Stomach (tissue), 9 donors: Measurements from ENCODE around the gene CCDC167. TPM values are rescaled to one million over a fixed set of nuclear protein-coding genes. Genes with fewer than 3 reads are reported as not detected.

Experiments used
- DNase-seq, 2 donors: peaks; one replicate each; pipeline versions ENCODE4 v3.0.0 to v3.0.0-alpha.2; 2013 to 2019
- H3K27ac ChIP-seq, 5 donors: fragments of 200-600 bp in 4 of 5; sonication (generic) in 4 of 5; one replicate each; pipeline ENCODE4 v1.5.1; 2013 to 2019; ENCODE audit warnings: mild to moderate bottlenecking in 1 of 5, moderate library complexity in 1 of 5
- H3K27me3 ChIP-seq, 3 donors: fragments of 200-600 bp; sonication (generic); one replicate each; pipeline ENCODE4 v1.5.1; 2017 to 2019; ENCODE audit warnings: mixed run types in 1 of 3
- H3K36me3 ChIP-seq, 4 donors: fragments of 200-600 bp; sonication (generic); 1 replicate in 3 of 4; 2 replicates in 1 of 4; pipeline ENCODE4 v1.5.1; 2016 to 2019
- H3K4me1 ChIP-seq, 4 donors: fragments of 200-600 bp; sonication (generic); one replicate each; pipeline ENCODE4 v1.5.1; 2016 to 2019
- H3K4me3 ChIP-seq, 4 donors: fragments of 200-600 bp; sonication (generic) in 3 of 4; one replicate each; pipeline ENCODE4 v1.5.1; 2016 to 2019; ENCODE audit warnings: mild to moderate bottlenecking in 1 of 4
- H3K9me3 ChIP-seq, 4 donors: fragments of 200-600 bp; sonication (generic); one replicate each; pipeline ENCODE4 v1.5.1; 2016 to 2019
- EP300 ChIP-seq: sonication (generic); formaldehyde crosslinking; IDR thresholded peaks from one replicate; pipeline ENCODE4 v1.6.1; 2017; ENCODE audit warnings: antibody characterized with exemption
- POLR2A ChIP-seq, 4 donors: fragments of 450-650 bp; IDR thresholded peaks; one replicate each; pipeline ENCODE4 v1.6.1; 2016; ENCODE audit warnings: antibody characterized with exemption in 4 of 4, control low read depth in 2 of 4, mild to moderate bottlenecking in 1 of 4, moderate library complexity in 1 of 4
- POLR2AphosphoS5 ChIP-seq, 3 donors: sonication (generic); formaldehyde crosslinking; IDR thresholded peaks; one replicate each; pipeline ENCODE4 v1.6.1; 2016; ENCODE audit warnings: antibody characterized with exemption in 3 of 3
- WGBS, 5 donors: extraction: QIAGEN DNeasy Blood & Tissue Kit in 3 of 5; methylation state at CpG; one replicate each; pipeline versions ENCODE4 v1.1.5 to v1.1.7; 2013 to 2018; 5-methylcytosine and 5-hydroxymethylcytosine counted together
- intact Hi-C: fragments of 100-400 bp; cut with DNase I; formaldehyde crosslinking; loops from one replicate; pipeline ENCODE4 v1.15.1; 2023; ENCODE audit warnings: low total_unique reads
- polyA plus RNA-seq, 3 donors: library from polyadenylated mRNA; stranded (reverse); fragments of 200-250 nt; gene quantifications; one replicate each; pipeline ENCODE4 v1.2.3, GENCODE V29; 2013
- total RNA-seq, 5 donors: library from RNA; depleted of rRNA; stranded (reverse); fragments of >200 nt; gene quantifications; one replicate each; pipeline versions ENCODE4 v1.1.0 to v1.2.3, GENCODE V29; 2014 to 2016
- TF ChIP-seq, protein P1 (sequence below), 7 experiments: fragments of 450-650 bp in 4 of 7; fragments of 200-600 bp in 3 of 7; sonication (generic) in 3 of 7; IDR thresholded peaks; one replicate each; pipeline ENCODE4 v1.5.1; 2016 to 2019; ENCODE audit warnings: antibody characterized with exemption in 7 of 7, control low read depth in 2 of 7, mild to moderate bottlenecking in 1 of 7
- donor health status: healthy with polysubstance abuse.
- donor health status: Bipolar disorder and iron deficiency.
- donor health status: healthy.

CCDC167 gene
- total and polyA plus RNA-seq, 8 donors, result 4.2 to 47.8 (median 42.5) TPM; not detected in 1

DNA sequence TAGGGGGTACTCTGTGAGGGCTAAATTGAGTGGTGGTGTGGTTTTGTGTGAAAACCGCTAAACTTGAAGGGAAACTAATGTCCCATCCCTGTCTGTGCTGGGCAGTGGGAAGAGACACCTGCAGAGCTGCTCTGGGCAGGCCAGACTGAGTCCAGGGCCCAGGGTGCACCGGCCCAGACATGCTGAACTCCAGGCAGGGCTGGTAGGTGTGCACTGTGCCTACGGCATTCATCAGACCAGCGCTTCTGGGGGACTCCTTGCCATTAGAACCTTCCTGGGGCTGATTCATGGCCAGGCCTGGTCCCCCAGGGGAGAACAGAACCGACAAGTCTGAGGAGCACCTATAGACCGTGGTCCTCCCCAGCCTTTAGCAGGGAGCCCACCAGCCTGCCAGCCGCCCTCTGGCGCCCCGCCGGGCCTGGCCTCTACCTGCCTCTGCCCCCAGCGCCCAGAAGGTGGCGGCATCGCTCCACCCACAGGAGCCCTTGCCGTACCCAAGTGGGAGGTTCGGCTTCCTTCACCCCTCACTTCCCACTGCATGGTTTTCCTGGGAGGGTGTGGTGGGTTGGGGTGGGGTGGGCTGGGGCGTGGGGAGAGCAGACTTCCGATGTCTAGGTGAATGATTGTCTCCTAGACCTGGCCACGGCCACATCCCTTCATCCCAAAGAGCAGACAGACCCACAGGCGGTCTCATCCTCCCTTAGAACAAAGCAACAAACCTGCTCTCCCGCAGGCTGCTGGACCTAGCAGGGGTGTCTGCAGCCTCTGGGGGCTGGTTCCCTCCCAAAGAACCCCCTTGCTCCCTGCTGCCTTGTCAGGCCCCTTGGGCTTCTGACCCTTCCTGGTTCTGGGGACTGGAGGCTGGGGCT is 15.5 kb downstream of the CCDC167 start:
- 42 to 52% (median 46%) methylated on average over 11 to 20 of the region's 20 CpGs for WGBS, 5 donors
- peak; percentile 69 to 85 for DNase-seq
- no peak for TF ChIP-seq POLR2AphosphoS5 (IDR thresholded peaks at IDR 0.05)
- TF ChIP-seq, protein P1, sequence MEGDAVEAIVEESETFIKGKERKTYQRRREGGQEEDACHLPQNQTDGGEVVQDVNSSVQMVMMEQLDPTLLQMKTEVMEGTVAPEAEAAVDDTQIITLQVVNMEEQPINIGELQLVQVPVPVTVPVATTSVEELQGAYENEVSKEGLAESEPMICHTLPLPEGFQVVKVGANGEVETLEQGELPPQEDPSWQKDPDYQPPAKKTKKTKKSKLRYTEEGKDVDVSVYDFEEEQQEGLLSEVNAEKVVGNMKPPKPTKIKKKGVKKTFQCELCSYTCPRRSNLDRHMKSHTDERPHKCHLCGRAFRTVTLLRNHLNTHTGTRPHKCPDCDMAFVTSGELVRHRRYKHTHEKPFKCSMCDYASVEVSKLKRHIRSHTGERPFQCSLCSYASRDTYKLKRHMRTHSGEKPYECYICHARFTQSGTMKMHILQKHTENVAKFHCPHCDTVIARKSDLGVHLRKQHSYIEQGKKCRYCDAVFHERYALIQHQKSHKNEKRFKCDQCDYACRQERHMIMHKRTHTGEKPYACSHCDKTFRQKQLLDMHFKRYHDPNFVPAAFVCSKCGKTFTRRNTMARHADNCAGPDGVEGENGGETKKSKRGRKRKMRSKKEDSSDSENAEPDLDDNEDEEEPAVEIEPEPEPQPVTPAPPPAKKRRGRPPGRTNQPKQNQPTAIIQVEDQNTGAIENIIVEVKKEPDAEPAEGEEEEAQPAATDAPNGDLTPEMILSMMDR (IDR thresholded peaks at IDR 0.05), result peak in 5 of 7 experiments; percentile 63 to 84 (median 66)
- H3K36me3 ChIP-seq, result peaks cover 24 to 70% (median 67%) of the 10 kb centered on the region in 4 donors
- peaks cover 0 to 14% (median 7%) of the 10 kb centered on the region in 4 donors for H3K4me1 ChIP-seq
- no peak overlapping the region for H3K27ac ChIP-seq
- intact Hi-C loops, result loop anchor here (10.0 kb wide), 2 partner anchors 81 to 211 kb away; partner anchors contain the start of gene MDGA1
- H3K4me3 ChIP-seq, result no peak overlapping the region
- no peaks in the 10 kb centered on the region for H3K9me3 ChIP-seq
- no peaks in the 10 kb centered on the region for H3K27me3 ChIP-seq

DNA sequence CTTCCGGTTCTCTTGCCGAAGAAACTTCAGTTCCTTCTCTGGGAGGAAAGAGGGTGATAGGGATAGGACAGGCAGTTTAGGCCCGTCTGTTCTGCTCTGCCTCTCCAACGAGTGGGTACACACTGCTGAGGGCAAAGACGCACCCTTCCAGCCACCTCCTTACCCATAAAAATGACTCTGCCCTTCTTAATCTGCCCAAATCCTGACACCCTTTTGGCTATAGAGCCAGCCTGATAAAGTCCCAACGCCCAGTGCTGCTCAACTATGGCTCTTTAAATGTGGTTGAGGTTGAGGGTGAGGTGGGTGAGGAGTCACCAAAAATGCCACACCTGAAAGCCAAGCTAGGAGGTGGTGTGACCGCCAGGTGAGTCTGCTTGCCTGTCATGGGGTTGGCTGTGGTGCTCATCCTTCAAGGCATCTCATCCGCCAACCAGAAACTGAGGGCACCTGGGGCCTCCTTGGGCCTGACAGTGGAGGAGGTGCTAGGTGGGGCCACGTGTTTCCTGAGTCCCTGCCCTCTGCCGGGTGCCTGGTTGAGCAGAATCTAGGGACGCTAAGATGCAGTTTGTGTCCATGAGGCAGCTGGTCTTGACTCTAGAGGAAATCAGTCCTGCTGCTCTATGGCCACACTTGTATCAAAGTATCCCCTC is 16.3 kb downstream of the CCDC167 start:
- no peak overlapping the region for H3K4me3 ChIP-seq
- peaks cover 32 to 78% (median 74%) of the 10 kb centered on the region in 4 donors for H3K36me3 ChIP-seq
- H3K27ac ChIP-seq, result no peak overlapping the region
- intact Hi-C loops, result loop anchor here (10.0 kb wide), 2 partner anchors 81 to 211 kb away; partner anchors contain the start of gene MDGA1
- TF ChIP-seq POLR2AphosphoS5 (IDR thresholded peaks at IDR 0.05), result no peak
- no peak for TF ChIP-seq POLR2A (IDR thresholded peaks at IDR 0.05)
- TF ChIP-seq, protein P1 (IDR thresholded peaks at IDR 0.05), result no peak
- TF ChIP-seq EP300, result no peak
- DNase-seq, result no peak
- 81 to 88% (median 85%) methylated on average over 10 to 11 of the region's 11 CpGs for WGBS, 5 donors
- H3K4me1 ChIP-seq, result peaks cover 0 to 11% (median 7%) of the 10 kb centered on the region in 4 donors
- H3K27me3 ChIP-seq, result no peaks in the 10 kb centered on the region
- no peaks in the 10 kb centered on the region for H3K9me3 ChIP-seq

- 80 to 88% (median 83%) methylated on average over 10 of the region's 10 CpGs for WGBS, 5 donors
- Histone ChIP-seq H3K27ac (no peak overlapping the region), H3K36me3 (peaks cover 36 to 84% (median 75%) of the 10 kb centered on the region in 4 donors), H3K9me3 (no peaks in the 10 kb centered on the region), H3K4me3 (no peak overlapping the region), H3K4me1 (peaks cover 0 to 11% (median 5%) of the 10 kb centered on the region in 4 donors), H3K27me3 (no peaks in the 10 kb centered on the region)
- no peak for DNase-seq
- intact Hi-C loops, result loop anchor here (10.0 kb wide), 2 partner anchors 82 to 212 kb away; partner anchors contain the start of gene MDGA1
- TF ChIP-seq POLR2AphosphoS5 (IDR thresholded peaks at IDR 0.05) (no peak), POLR2A (IDR thresholded peaks at IDR 0.05) (no peak), EP300 (no peak)
- TF ChIP-seq, protein P1 (IDR thresholded peaks at IDR 0.05), result no peak
Observed at GRCh38 chr6:37482606-37483251, 17.0 kb downstream of the CCDC167 start.
